GM12878 (cell line): ENCODE data around the gene DUOX2. TPM values are rescaled to one million over a fixed set of nuclear protein-coding genes. Genes with fewer than 3 reads are reported as not detected.

Experiments used
- ATAC-seq: fragments of 200-7000 bp; cut with Tn5 transposase; 3 replicates; pipeline ENCODE4 v1.9.1; 2020; ENCODE audit warnings: mild to moderate bottlenecking, moderate library complexity
- BruUV-seq: library from RNA; stranded (reverse); fragments of 400-500 nt; replicated peaks from 2 replicates; lab custom pipeline; 2021; lab: Mats Ljungman, UMichigan
- CTCF ChIA-PET: fragments of 300-600 bp; sonication (Branson Sonifier 250); formaldehyde crosslinking; extraction: SDS; loops from one replicate; lab custom pipeline; 2021; ENCODE audit warnings: inconsistent platforms; lab: Yijun Ruan, JAX
- POLR2A ChIA-PET: fragments of 350-600 bp; formaldehyde crosslinking; extraction: SDS; loops from one replicate; lab custom pipeline; 2021; ENCODE audit warnings: inconsistent platforms; lab: Charles Lee
- RAD21 ChIA-PET: fragments of 300-600 bp; sonication (Branson Sonifier 250); formaldehyde crosslinking; loops from one replicate; lab custom pipeline; 2023; ENCODE audit warnings: antibody characterized with exemption; ENCODE audit not compliant: unreplicated experiment; lab: Charles Lee
- SMC1A ChIA-PET: fragments of 300-600 bp; sonication (Branson Sonifier 250); formaldehyde crosslinking; loops from one replicate; lab custom pipeline; 2023; ENCODE audit not compliant: unreplicated experiment, uncharacterized antibody; lab: Charles Lee
- DNase-seq: peaks from one replicate; pipeline ENCODE4 v3.0.0-alpha.2; 2011; ENCODE audit warnings: low read depth, low spot score
- FAIRE-seq: peaks from 3 replicates; lab custom pipeline; 2011; peaks lifted over from hg19 to GRCh38; lab: Jason Lieb, UNC
- H2AFZ ChIP-seq: 2 replicates; pipeline ENCODE4 v1.6.0; 2011; ENCODE audit warnings: low read depth, low read length, control low read depth; ENCODE audit not compliant: control insufficient read depth
- H3K27ac ChIP-seq: 2 replicates; pipeline ENCODE4 v1.5.1; 2011; ENCODE audit warnings: control low read depth; ENCODE audit not compliant: control insufficient read depth, insufficient read depth
- H3K27me3 ChIP-seq, 2 experiments: replicated peaks in 1 of 2; 2 replicates each; pipeline versions ENCODE4 v1.6.0 to v1.6.1; 2011; ENCODE audit warnings: low read length in 1 of 2; ENCODE audit not compliant: control insufficient read depth in 2 of 2, insufficient read depth in 2 of 2
- H3K36me3 ChIP-seq, 2 experiments: 2 replicates each; pipeline ENCODE4 v1.5.1; 2011; ENCODE audit warnings: low read length in 1 of 2; ENCODE audit not compliant: control insufficient read depth in 2 of 2, insufficient read depth in 2 of 2
- H3K4me1 ChIP-seq: 2 replicates; pipeline ENCODE4 v1.6.1; 2011; ENCODE audit warnings: mild to moderate bottlenecking, low read length, moderate library complexity, mixed read lengths; ENCODE audit not compliant: control insufficient read depth, insufficient read depth
- H3K4me2 ChIP-seq: 2 replicates; pipeline ENCODE4 v1.6.0; 2011; ENCODE audit warnings: control low read depth; ENCODE audit not compliant: control insufficient read depth, insufficient read depth
- H3K4me3 ChIP-seq: fragments of 200-600 bp; sonication (generic); 2 replicates; pipeline ENCODE4 v1.5.1; 2016
- H3K79me2 ChIP-seq: 2 replicates; pipeline ENCODE4 v1.6.0; 2011; ENCODE audit warnings: low read length; ENCODE audit not compliant: control insufficient read depth, insufficient read depth
- H3K9ac ChIP-seq: 2 replicates; pipeline ENCODE4 v1.8.0; 2011; ENCODE audit warnings: low read length, control low read depth, mixed read lengths; ENCODE audit not compliant: control insufficient read depth, insufficient read depth
- H3K9me3 ChIP-seq: replicated peaks from 3 replicates; pipeline ENCODE4 v1.5.1; 2011; ENCODE audit warnings: mild to moderate bottlenecking, low read length; ENCODE audit not compliant: control insufficient read depth, insufficient read depth
- H4K20me1 ChIP-seq: 2 replicates; pipeline ENCODE4 v1.6.0; 2011; ENCODE audit not compliant: control insufficient read depth, insufficient read depth
- JUNB ChIP-seq: IDR thresholded peaks from 2 replicates; pipeline ENCODE4 v1.6.1; 2016; ENCODE audit warnings: antibody characterized with exemption, mild to moderate bottlenecking
- MEF2A ChIP-seq: IDR thresholded peaks from 2 replicates; pipeline ENCODE4 v1.6.1; 2011; ENCODE audit warnings: low read depth, mild to moderate bottlenecking, low read length, moderate library complexity; ENCODE audit not compliant: insufficient read depth
- MLLT1 ChIP-seq: fragments of 450-650 bp; IDR thresholded peaks from 2 replicates; pipeline ENCODE4 v1.6.1; 2016; ENCODE audit warnings: mild to moderate bottlenecking
- NR2C1 ChIP-seq: fragments of 450-650 bp; IDR thresholded peaks from 2 replicates; pipeline ENCODE4 v1.6.1; 2017; ENCODE audit warnings: antibody characterized with exemption, mild to moderate bottlenecking, moderate library complexity
- SPI1 ChIP-seq: IDR thresholded peaks from 2 replicates; pipeline ENCODE4 v1.6.1; 2011; ENCODE audit warnings: low read depth, mild to moderate bottlenecking, low read length, moderate library complexity, borderline replicate concordance; ENCODE audit not compliant: insufficient read depth
- WGBS: methylation state at CpG from one replicate; pipeline ENCODE4 v1.1.6; 2016; ENCODE audit warnings: low lambda C conversion rate; ENCODE audit not compliant: insufficient replicate concordance, insufficient coverage; ENCODE audit errors: missing lambda C conversion rate; 5-methylcytosine and 5-hydroxymethylcytosine counted together
- in situ Hi-C: fragments of 300-500 bp; cut with MboI; formaldehyde crosslinking; loops from 9 replicates; pipeline ENCODE4 v1.14.3; 2018; ENCODE audit warnings: mixed read lengths
- intact Hi-C: fragments of 100-400 bp; cut with micrococcal nuclease; formaldehyde crosslinking; loops from one replicate; pipeline ENCODE4 v1.14.2; 2022; ENCODE audit not compliant: unreplicated experiment
- polyA plus RNA-seq, 11 experiments: library from polyadenylated mRNA; depleted of rRNA in 4 of 11; unstranded in 6 of 11; stranded (reverse) in 5 of 11; fragments of >200 nt; fragmentation: Nextera tagmentation in 4 of 11; fragmentation: Illumina TruSeq in 1 of 11; extraction: Ambion mirVana in 4 of 11; extraction: Trizol in 1 of 11; gene quantifications; 1 replicate in 1 of 11; 2 replicates in 10 of 11; pipeline versions ENCODE4 v1.2.1 to v1.2.3, GENCODE V29; 2011 to 2016; ENCODE audit warnings: inconsistent platforms in 2 of 11, missing spikeins in 2 of 11, low read depth in 1 of 11
- total RNA-seq, 4 experiments: library from RNA; depleted of rRNA in 3 of 4; stranded (reverse); fragments of >200 nt in 3 of 4; fragmentation: Illumina TruSeq in 1 of 4; extraction: Trizol in 1 of 4; gene quantifications; 2 replicates each; pipeline versions ENCODE4 v1.2.1 to v1.2.3, GENCODE V29; 2013 to 2021
- TF ChIP-seq, protein P1 (sequence below): fragments of 450-650 bp; IDR thresholded peaks from 2 replicates; pipeline ENCODE4 v1.6.1; 2018; ENCODE audit warnings: mild to moderate bottlenecking, low read depth, moderate library complexity; ENCODE audit not compliant: partially characterized antibody
- TF ChIP-seq, protein P2 (sequence below): IDR thresholded peaks from 2 replicates; pipeline ENCODE4 v1.6.1; 2011; ENCODE audit warnings: low read depth, low read length, improper control_type of control experiment, borderline replicate concordance

DUOX2 gene
- total and polyA plus RNA-seq, 10 of the 15 experiments (the other 5 are each of a cell fraction or from before 2014, with no cell fraction given), result 0.05 TPM; not detected in 9

DNA sequence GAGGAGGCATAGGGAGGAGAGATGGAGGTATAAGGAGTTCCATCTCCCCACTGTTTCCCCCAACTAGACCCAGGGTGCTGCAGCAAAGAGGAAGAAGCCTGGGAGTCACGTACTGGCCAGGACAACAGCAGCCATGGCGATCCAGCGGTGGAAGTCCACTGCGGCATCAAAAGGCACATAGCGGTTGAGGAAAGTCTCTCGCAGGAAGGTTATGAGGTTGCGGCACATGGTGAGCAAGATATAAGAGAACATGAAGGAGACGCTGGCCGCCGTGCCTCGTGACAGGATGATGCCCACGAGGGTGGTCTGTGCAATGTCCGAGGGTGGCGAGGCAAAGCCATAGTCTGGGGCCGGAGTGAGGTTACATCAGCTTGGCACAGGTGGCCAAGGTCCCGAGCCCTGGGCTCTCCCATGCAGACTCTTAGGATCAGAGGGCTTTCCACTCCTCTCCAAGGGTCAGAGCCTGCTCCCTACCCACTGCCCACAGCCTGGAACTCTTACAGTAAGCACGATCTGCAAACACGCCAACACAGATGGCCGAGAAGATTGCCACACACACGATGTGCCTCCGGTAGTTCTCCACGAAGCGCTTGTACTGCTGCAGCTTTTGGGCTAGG lies 14.3 kb downstream of the DUOX2 start:
- ChIA-PET RAD21 (no interaction called here), SMC1A (no interaction called here), CTCF (no interaction called here), POLR2A (no interaction called here)
- Histone ChIP-seq H3K9ac (no peak overlapping the region), H3K79me2 (no peaks in the 10 kb centered on the region), H3K4me2 (no peak overlapping the region), H3K4me1 (no peaks in the 10 kb centered on the region), H3K4me3 (no peak overlapping the region), H3K27me3 (no peaks in the 10 kb centered on the region; a peak in 2 of 4 replicates), H2AFZ (no peak overlapping the region), H3K27ac (no peak overlapping the region), H3K36me3 (no peaks in the 10 kb centered on the region), H3K9me3 (no peaks in the 10 kb centered on the region), H4K20me1 (no peaks in the 10 kb centered on the region; the same call in 1 of the 2 replicates)
- in situ Hi-C loops, result no loop called here
- intact Hi-C loops, result no loop called here
- DNase-seq (no peak), FAIRE-seq (no peak), ATAC-seq (no peak)
- 55% methylated on average over 23 of the region's 23 CpGs for WGBS
- BruUV-seq, result no TSS peak
- TF ChIP-seq JUNB, result no peak
- TF ChIP-seq, protein P1, sequence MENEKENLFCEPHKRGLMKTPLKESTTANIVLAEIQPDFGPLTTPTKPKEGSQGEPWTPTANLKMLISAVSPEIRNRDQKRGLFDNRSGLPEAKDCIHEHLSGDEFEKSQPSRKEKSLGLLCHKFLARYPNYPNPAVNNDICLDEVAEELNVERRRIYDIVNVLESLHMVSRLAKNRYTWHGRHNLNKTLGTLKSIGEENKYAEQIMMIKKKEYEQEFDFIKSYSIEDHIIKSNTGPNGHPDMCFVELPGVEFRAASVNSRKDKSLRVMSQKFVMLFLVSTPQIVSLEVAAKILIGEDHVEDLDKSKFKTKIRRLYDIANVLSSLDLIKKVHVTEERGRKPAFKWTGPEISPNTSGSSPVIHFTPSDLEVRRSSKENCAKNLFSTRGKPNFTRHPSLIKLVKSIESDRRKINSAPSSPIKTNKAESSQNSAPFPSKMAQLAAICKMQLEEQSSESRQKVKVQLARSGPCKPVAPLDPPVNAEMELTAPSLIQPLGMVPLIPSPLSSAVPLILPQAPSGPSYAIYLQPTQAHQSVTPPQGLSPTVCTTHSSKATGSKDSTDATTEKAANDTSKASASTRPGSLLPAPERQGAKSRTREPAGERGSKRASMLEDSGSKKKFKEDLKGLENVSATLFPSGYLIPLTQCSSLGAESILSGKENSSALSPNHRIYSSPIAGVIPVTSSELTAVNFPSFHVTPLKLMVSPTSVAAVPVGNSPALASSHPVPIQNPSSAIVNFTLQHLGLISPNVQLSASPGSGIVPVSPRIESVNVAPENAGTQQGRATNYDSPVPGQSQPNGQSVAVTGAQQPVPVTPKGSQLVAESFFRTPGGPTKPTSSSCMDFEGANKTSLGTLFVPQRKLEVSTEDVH, result no peak
- TF ChIP-seq MLLT1, result no peak
- TF ChIP-seq SPI1, result no peak
- TF ChIP-seq, protein P2, sequence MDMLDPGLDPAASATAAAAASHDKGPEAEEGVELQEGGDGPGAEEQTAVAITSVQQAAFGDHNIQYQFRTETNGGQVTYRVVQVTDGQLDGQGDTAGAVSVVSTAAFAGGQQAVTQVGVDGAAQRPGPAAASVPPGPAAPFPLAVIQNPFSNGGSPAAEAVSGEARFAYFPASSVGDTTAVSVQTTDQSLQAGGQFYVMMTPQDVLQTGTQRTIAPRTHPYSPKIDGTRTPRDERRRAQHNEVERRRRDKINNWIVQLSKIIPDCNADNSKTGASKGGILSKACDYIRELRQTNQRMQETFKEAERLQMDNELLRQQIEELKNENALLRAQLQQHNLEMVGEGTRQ, result no peak
- no peak for TF ChIP-seq MEF2A
- TF ChIP-seq NR2C1, result no peak
